Keratinocyte (primary cell): ENCODE measurements around the gene FAF1.
"Not testable (repeated sequence)": the region's sequence is repeated elsewhere in the genome, so short reads cannot be mapped to it uniquely, and the experiment has no call there.

Source experiments
- EZH2 ChIP-seq: IDR thresholded peaks from one replicate; pipeline ENCODE4 v1.6.1; 2012; ENCODE audit warnings: inconsistent platforms, mild to moderate bottlenecking, low read length, moderate library complexity
- TF ChIP-seq, protein P1 (sequence below), 3 experiments: IDR thresholded peaks in 1 of 3; conservative IDR thresholded peaks in 1 of 3; optimal IDR thresholded peaks in 1 of 3; 2 replicates in 2 of 3; 3 replicates in 1 of 3; pipeline versions ENCODE3 to v1.5.1; 2011; ENCODE audit warnings: low read length in 3 of 3, mild to moderate bottlenecking in 3 of 3, moderate library complexity in 2 of 3, control low read depth in 1 of 3, inconsistent platforms in 1 of 3; ENCODE audit not compliant: insufficient read depth in 2 of 3; ENCODE audit errors: extremely low read depth in 1 of 3

DNA sequence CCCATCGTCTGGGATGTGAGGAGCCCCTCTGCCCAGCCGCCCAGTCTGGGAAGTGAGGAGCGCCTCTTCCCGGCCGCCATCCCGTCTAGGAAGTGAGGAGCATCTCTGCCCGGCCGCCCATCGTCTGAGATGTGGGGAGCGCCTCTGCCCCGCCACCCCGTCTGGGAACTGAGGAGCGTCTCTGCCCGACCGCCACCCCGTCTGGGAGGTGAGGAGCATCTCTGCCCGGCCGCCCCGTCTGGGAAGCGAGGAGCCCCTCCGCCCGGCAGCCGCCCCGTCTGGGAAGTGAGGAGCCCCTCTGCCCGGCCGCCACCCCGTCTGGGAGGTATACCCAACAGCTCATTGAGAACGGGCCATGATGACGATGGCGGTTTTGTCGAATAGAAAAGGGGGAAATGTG, 7.5 kb downstream of the FAF1 start:
- TF ChIP-seq EZH2, result not testable (repeated sequence)
- TF ChIP-seq, protein P1, sequence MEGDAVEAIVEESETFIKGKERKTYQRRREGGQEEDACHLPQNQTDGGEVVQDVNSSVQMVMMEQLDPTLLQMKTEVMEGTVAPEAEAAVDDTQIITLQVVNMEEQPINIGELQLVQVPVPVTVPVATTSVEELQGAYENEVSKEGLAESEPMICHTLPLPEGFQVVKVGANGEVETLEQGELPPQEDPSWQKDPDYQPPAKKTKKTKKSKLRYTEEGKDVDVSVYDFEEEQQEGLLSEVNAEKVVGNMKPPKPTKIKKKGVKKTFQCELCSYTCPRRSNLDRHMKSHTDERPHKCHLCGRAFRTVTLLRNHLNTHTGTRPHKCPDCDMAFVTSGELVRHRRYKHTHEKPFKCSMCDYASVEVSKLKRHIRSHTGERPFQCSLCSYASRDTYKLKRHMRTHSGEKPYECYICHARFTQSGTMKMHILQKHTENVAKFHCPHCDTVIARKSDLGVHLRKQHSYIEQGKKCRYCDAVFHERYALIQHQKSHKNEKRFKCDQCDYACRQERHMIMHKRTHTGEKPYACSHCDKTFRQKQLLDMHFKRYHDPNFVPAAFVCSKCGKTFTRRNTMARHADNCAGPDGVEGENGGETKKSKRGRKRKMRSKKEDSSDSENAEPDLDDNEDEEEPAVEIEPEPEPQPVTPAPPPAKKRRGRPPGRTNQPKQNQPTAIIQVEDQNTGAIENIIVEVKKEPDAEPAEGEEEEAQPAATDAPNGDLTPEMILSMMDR (optimal IDR thresholded peaks at IDR 0.05 in 1 of 3, IDR thresholded peaks at IDR 0.05 in 1 of 3, conservative IDR thresholded peaks at IDR 0.05 in 1 of 3; ENCODE audit: extremely low read depth in 1 of 3, insufficient read depth in 2 of 3, low read length in 3 of 3), result not testable (repeated sequence)
